Activated CD8-positive, alpha-beta memory T cell treated with anti-CD3 and anti-CD28 coated beads for 36 hours (primary cell): Measurements from ENCODE around the gene FOXL2NB. TPM values are rescaled to one million over a fixed set of nuclear protein-coding genes. Genes with fewer than 3 reads are reported as not detected.

ENCODE experiments used
- CTCF ChIA-PET: fragments of 350-600 bp; sonication (Branson Sonifier 250); formaldehyde crosslinking; loops from one replicate; lab custom pipeline; 2021; ENCODE audit warnings: antibody characterized with exemption; lab: Charles Lee
- POLR2A ChIA-PET: fragments of 350-600 bp; sonication (Branson Sonifier 250); formaldehyde crosslinking; loops from one replicate; lab custom pipeline; 2021; ENCODE audit warnings: antibody characterized with exemption; lab: Charles Lee
- total RNA-seq, 2 experiments: library from RNA; stranded (reverse); gene quantifications; one replicate each; pipeline ENCODE4 v1.2.3, GENCODE V29; 2021

FOXL2NB gene
- total RNA-seq, 2 experiments from 2014 or later: not detected

GRCh38 chr3:138921316-138922292 is 25.4 kb upstream of the FOXL2NB start:
- POLR2A ChIA-PET: interaction anchor here (0.6 kb wide), 1 partner anchor 41 kb away, joined by 5 read pairs; no protein-coding TSS in a partner anchor

GRCh38 chr3:138922400-138922799 is 24.6 kb upstream of the FOXL2NB start:
- ChIA-PET CTCF (interaction anchor here (0.8 to 2.9 kb wide), 10 partner anchors 10 to 488 kb away, joined by 3 to 22 read pairs (median 4); partner anchors contain the start of genes CEP70 and ESYT3), POLR2A (interaction anchor here (1.5 kb wide), 1 partner anchor 328 kb away, joined by 5 read pairs; the partner anchor contains the start of gene CEP70)

More at GRCh38 chr3:138921316-138922292, 25.4 kb upstream of the FOXL2NB start:
- CTCF ChIA-PET: interaction anchor here (0.8 to 2.9 kb wide), 5 partner anchors 11 to 327 kb away, joined by 3 to 22 read pairs (median 3); no protein-coding TSS in a partner anchor

- POLR2A ChIA-PET: interaction anchor here (0.6 to 1.5 kb wide), 2 partner anchors 285 to 329 kb away, joined by 3 to 5 read pairs; partner anchors contain the start of gene CEP70
- CTCF ChIA-PET: interaction anchor here (0.5 to 3.4 kb wide), 26 partner anchors 8 to 1889 kb away, joined by 3 to 22 read pairs (median 4); partner anchors contain the start of genes CEP70 and ESYT3
These were observed 23.5 kb upstream of the FOXL2NB start for GRCh38 chr3:138923531-138923994.

- ChIA-PET POLR2A (no interaction called here), CTCF (interaction anchor here (0.8 to 1.5 kb wide), 2 partner anchors 10 to 14 kb away, joined by 3 to 4 read pairs; no protein-coding TSS in a partner anchor)
These were observed 18.2 kb upstream of the FOXL2NB start for GRCh38 chr3:138928727-138929372.

- ChIA-PET POLR2A (no interaction called here), CTCF (interaction anchor here (0.6 to 4.1 kb wide), 4 partner anchors 10 to 396 kb away, joined by 3 to 22 read pairs (median 5); no protein-coding TSS in a partner anchor)
These were observed 13.8 kb upstream of the FOXL2NB start for GRCh38 chr3:138933068-138933668.

- CTCF ChIA-PET: interaction anchor here (0.6 to 4.1 kb wide), 5 partner anchors 11 to 396 kb away, joined by 3 to 22 read pairs (median 4); no protein-coding TSS in a partner anchor
- POLR2A ChIA-PET: no interaction called here
These were observed 12.9 kb upstream of the FOXL2NB start for GRCh38 chr3:138933981-138934691.

GRCh38 chr3:138935505-138935862 is 11.5 kb upstream of the FOXL2NB start:
- ChIA-PET POLR2A (interaction anchor here (1.1 kb wide), 1 partner anchor 9 kb away, joined by 4 read pairs; no protein-coding TSS in a partner anchor), CTCF (interaction anchor here (0.8 to 2.6 kb wide), 15 partner anchors 9 to 410 kb away, joined by 4 to 15 read pairs (median 6); partner anchors contain the start of genes CEP70, FOXL2 and FOXL2NB)

- CTCF ChIA-PET: interaction anchor here (0.6 to 2.6 kb wide), 21 partner anchors 9 to 518 kb away, joined by 3 to 15 read pairs (median 5); partner anchors contain the start of genes CEP70, FOXL2 and FOXL2NB
- POLR2A ChIA-PET: interaction anchor here (0.6 to 1.1 kb wide), 3 partner anchors 8 to 351 kb away, joined by 3 to 4 read pairs (median 4); no protein-coding TSS in a partner anchor
These were observed 10.9 kb upstream of the FOXL2NB start for GRCh38 chr3:138935863-138936740.

GRCh38 chr3:138936741-138937689 is 10.0 kb upstream of the FOXL2NB start:
- CTCF ChIA-PET: interaction anchor here (0.7 to 2.6 kb wide), 17 partner anchors 8 to 518 kb away, joined by 3 to 15 read pairs (median 5); partner anchors contain the start of genes CEP70, FOXL2 and FOXL2NB
- POLR2A ChIA-PET: no interaction called here

- ChIA-PET CTCF (interaction anchor here (1.3 to 1.9 kb wide), 2 partner anchors 13 kb away, joined by 4 to 7 read pairs; no protein-coding TSS in a partner anchor), POLR2A (no interaction called here)
These were observed 9.3 kb upstream of the FOXL2NB start for GRCh38 chr3:138937690-138938055.

GRCh38 chr3:138938056-138938876 is 8.8 kb upstream of the FOXL2NB start:
- ChIA-PET CTCF (interaction anchor here (1.2 to 3.1 kb wide), 3 partner anchors 11 to 347 kb away, joined by 3 to 8 read pairs (median 4); no protein-coding TSS in a partner anchor), POLR2A (no interaction called here)

GRCh38 chr3:138938877-138939560 is 8.0 kb upstream of the FOXL2NB start:
- POLR2A ChIA-PET: no interaction called here
- CTCF ChIA-PET: interaction anchor here (1.2 to 3.1 kb wide), 3 partner anchors 10 to 348 kb away, joined by 3 to 8 read pairs (median 4); no protein-coding TSS in a partner anchor

GRCh38 chr3:138939561-138940241 is 7.3 kb upstream of the FOXL2NB start:
- ChIA-PET CTCF (interaction anchor here (0.7 to 3.1 kb wide), 3 partner anchors 10 to 390 kb away, joined by 3 to 8 read pairs (median 3); no protein-coding TSS in a partner anchor), POLR2A (no interaction called here)
